NK-92 (cell line): ENCODE data around the gene ZNF763.
"Not testable (repeated sequence)": the region's sequence is repeated elsewhere in the genome, so short reads cannot be mapped to it uniquely, and the experiment has no call there.

Experiments
- DNase-seq: peaks from one replicate; lab custom pipeline; 2025; ENCODE audit not compliant: unreplicated experiment; lab: John Stamatoyannopoulos, UW

Gene ZNF763

DNA sequence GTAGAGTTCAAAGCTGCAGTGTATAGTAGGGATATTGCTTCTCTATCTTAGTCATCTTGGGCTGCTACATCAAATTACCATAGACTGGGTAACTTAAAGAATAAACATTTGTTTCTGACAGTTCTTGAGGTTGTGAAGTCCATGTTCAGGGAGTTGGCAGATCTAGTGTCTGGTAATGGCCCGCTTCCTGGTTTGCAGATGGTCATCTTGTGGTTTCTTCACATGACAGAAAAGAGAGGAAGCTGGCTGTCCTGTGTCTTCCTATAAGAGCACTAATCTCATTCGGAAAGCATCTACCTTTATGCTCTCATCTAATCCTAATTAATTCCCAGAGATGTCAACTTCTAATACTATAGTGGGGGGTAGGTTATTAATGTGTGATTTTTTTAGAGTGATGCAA is 6.2 kb downstream of the ZNF763 start:
- no peak for DNase-seq

DNA sequence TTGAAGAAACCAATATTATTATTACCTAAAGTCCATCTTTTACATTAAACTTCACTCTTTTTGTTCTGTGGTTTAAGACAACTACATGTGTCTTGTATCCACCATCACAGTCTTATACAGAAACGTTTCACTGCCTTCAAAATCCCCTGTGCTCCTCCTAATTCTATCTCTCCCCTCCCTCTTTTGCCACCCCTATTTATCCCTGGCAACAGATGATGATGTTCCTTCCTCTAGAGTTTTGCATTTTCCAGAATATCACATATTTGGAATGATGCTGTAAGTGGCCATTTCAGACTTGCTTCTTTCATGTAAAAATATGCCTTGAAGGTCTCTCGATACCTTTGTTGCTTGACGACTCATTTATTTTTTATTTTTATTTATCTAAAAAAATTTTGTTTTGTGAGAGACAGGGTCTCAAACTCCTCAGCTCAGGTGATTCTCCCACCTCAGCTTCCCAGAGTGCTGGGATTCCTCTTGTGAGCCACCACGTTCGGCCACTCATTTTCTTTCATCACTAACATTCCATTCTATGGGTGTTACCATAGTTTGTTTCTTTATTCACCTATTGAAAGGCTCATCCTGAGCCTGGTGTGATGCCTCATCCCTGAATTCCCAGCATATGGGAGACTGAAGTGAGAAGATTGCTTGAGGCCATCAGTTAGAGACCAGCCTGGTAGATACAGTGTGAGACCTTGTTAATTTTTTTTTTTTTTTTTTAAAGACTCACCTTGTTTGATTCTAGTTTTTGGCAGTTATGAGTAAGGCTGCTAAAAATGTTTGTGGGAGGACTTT is 8.4 kb downstream of the ZNF763 start:
- no peak for DNase-seq

GRCh38 chr19:11978492-11979100 is 13.8 kb downstream of the ZNF763 start:
- DNase-seq, result no peak

DNA sequence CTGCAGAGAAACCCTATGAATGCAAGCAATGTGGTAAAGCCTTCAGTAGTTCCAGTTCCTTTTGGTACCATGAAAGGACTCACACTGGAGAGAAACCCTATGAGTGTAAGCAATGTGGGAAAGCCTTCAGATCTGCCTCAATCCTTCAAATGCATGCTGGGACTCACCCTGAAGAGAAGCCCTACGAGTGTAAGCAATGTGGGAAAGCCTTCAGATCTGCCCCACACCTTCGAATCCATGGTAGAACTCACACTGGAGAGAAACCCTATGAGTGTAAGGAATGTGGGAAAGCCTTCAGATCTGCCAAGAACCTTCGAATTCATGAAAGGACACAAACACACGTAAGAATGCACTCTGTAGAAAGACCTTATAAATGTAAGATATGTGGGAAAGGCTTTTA is 14.7 kb downstream of the ZNF763 start:
- DNase-seq, result no peak

- DNase-seq, result no peak
Observed at GRCh38 chr19:11982526-11982925, 17.7 kb downstream of the ZNF763 start.

DNA sequence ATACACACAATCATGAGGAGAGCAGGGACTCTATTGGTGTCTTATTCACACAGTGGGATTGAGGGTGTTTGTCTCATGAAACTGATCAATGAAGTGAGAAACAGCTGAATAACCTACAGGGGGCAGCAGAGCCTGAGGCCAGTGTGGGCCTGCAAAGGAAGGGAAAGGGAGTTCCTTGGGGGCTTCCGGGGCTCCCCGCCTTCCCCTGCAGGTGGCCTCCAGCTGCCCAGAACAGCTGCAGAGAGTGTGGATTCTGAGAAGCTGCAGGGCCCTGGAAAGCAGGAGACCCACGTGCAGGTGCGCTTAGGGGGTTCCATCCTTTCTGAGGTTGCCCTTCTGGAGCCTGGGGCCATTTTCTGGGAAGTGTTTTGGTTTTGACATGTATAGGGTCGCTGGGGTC is 20.1 kb downstream of the ZNF763 start:
- no peak for DNase-seq

GRCh38 chr19:11986754-11987153 is 21.9 kb downstream of the ZNF763 start:
- DNase-seq, result no peak

GRCh38 chr19:11987405-11988281 is 22.8 kb downstream of the ZNF763 start:
- peak; percentile 53 for DNase-seq

GRCh38 chr19:11989112-11989456 is 24.2 kb downstream of the ZNF763 start:
- no peak for DNase-seq

DNA sequence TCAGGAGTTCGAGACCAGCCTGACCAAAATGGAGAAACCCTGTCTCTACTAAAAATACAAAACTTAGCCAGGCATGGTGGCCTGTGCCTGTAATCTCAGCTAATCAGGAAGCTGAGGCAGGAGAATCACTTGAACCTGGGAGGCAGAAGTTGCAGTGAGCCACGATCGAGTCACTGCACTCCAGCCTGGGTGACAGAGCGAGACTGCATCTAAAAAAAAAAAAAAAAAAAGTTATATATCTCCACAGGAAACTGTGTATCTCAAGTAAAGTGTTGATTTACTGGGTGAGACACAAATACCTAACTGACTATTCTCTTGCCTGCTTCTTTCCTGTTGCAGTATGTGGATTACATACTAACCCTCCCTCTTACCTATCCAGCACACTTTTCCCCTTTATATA is 27.1 kb downstream of the ZNF763 start:
- not testable (repeated sequence) for DNase-seq

DNA sequence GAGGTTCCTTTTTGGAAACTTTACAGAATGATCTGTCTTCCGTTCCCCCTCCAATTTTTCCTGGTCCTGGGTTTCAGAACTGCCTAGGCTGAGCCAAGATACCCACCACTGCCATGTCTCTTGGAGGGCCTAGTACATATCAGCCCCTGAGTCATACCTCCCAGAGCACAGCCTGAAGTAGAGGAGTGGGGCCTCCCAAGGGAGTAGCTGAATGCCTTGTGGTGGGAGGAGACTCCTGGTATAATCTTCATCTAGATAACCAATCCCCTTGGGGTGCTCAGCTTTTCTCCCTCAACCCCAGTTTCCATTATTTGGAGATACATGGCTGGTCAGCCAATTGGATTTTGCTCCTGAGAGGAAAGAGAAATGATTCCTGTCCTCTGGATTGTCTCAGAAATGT is 30.3 kb downstream of the ZNF763 start:
- DNase-seq, result no peak

- no peak for DNase-seq
Observed at GRCh38 chr19:12000152-12000981, 35.5 kb downstream of the ZNF763 start.

- DNase-seq, result no peak
Observed at GRCh38 chr19:12015015-12015752, 50.3 kb downstream of the ZNF763 start.

DNA sequence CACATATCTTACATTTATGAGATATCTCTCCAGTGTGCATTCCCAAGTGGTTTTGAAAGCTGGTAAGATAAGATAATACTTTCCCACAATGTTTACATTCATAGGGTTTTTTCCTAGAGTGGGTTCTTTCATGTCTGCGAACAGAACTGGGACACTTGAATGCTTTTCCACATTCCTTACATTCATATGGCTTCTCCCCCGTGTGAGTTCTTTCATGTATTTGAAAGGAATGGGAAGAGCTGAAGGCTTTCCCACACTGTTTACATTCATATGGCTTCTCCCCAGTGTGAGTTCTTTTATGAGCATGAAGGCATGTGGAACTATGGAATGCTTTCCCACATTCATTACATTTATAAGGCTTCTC is 50.9 kb downstream of the ZNF763 start:
- DNase-seq, result no peak
